Lung (tissue), 12 donors: ENCODE measurements around the gene KIF1A. TPM values are rescaled to one million over a fixed set of nuclear protein-coding genes. Genes with fewer than 3 reads are reported as not detected.
"Not testable (repeated sequence)": the region's sequence is repeated elsewhere in the genome, so short reads cannot be mapped to it uniquely, and the experiment has no call there.

Experiments used
- ATAC-seq: fragments of 200-7000 bp; cut with Tn5 transposase; one replicate; pipeline ENCODE4 v1.9.1; 2020; ENCODE audit warnings: moderate number of reproducible peaks; ENCODE audit not compliant: insufficient read depth, low FRiP score
- DNase-seq, 3 donors: peaks; one replicate each; pipeline ENCODE4 v3.0.0-alpha.2; 2013 to 2017
- H3K27ac ChIP-seq, 2 donors: one replicate each; pipeline ENCODE4 v1.5.1; 2013; ENCODE audit warnings: mild to moderate bottlenecking in 2 of 2, moderate library complexity in 2 of 2, control low read depth in 1 of 2, inconsistent platforms in 1 of 2, low read depth in 1 of 2, low read length in 1 of 2
- H3K27me3 ChIP-seq, 3 donors: one replicate each; pipeline ENCODE4 v1.5.1; 2013; ENCODE audit warnings: low read length in 2 of 3; ENCODE audit not compliant: control insufficient read depth in 3 of 3, insufficient read depth in 3 of 3
- H3K36me3 ChIP-seq, 4 donors: one replicate each; pipeline ENCODE4 v1.5.1; 2013; ENCODE audit warnings: low read length in 4 of 4, mild to moderate bottlenecking in 1 of 4, moderate library complexity in 1 of 4; ENCODE audit not compliant: control insufficient read depth in 4 of 4, insufficient read depth in 4 of 4
- H3K4me1 ChIP-seq, 5 donors: one replicate each; pipeline ENCODE4 v1.5.1; 2013; ENCODE audit warnings: low read length in 5 of 5, mild to moderate bottlenecking in 2 of 5, moderate library complexity in 1 of 5; ENCODE audit not compliant: control insufficient read depth in 5 of 5, insufficient read depth in 5 of 5
- H3K4me3 ChIP-seq: one replicate; pipeline ENCODE4 v1.5.1; 2013; ENCODE audit warnings: mild to moderate bottlenecking, control low read depth, moderate library complexity
- H3K9ac ChIP-seq, 2 donors: one replicate each; pipeline ENCODE4 v1.5.1; 2013; ENCODE audit warnings: low read length in 2 of 2, control low read depth in 1 of 2; ENCODE audit not compliant: insufficient read depth in 1 of 2
- H3K9me3 ChIP-seq, 4 donors: one replicate each; pipeline ENCODE4 v1.5.1; 2013; ENCODE audit warnings: low read length in 3 of 4, mild to moderate bottlenecking in 1 of 4, moderate library complexity in 1 of 4; ENCODE audit not compliant: control insufficient read depth in 4 of 4, insufficient read depth in 3 of 4
- WGBS, 2 donors: extraction: QIAGEN DNeasy Blood & Tissue Kit; methylation state at CpG; one replicate each; pipeline ENCODE4 v1.1.7; 2013; 5-methylcytosine and 5-hydroxymethylcytosine counted together
- polyA plus RNA-seq, 2 donors: library from polyadenylated mRNA; stranded (reverse); fragments of 200-250 nt; gene quantifications; one replicate each; pipeline ENCODE4 v1.2.1, GENCODE V29; 2013
- total RNA-seq, 2 donors: library from RNA; depleted of rRNA in 1 of 2; stranded (reverse); fragments of >200 nt in 1 of 2; gene quantifications; one replicate each; pipeline ENCODE4 v1.2.1, GENCODE V29; 2014 to 2021
- TF ChIP-seq, protein P1 (sequence below): IDR thresholded peaks from 2 replicates; pipeline ENCODE4 v1.5.1; 2012; ENCODE audit warnings: mild to moderate bottlenecking; ENCODE audit errors: control extremely low read depth, extremely low read depth
- donor health status: control.
- donor health status: control.
- donor health status: Bipolar disorder and iron deficiency.
- donor health status: healthy.
- donor health status: DM: yes; HTN: yes; CAD: no.

Gene KIF1A
- total and polyA plus RNA-seq, 4 donors: 0.14 to 2.3 (median 0.46) TPM

GRCh38 chr2:240701736-240702639, 118.0 kb downstream of the KIF1A start:
- Histone ChIP-seq H3K9ac (no peak overlapping the region), H3K4me3 (no peak overlapping the region), H3K27ac (no peak overlapping the region), H3K36me3 (no peaks in the 10 kb centered on the region), H3K9me3 (peaks cover 0 to 1% (median 0%) of the 10 kb centered on the region in 4 donors), H3K27me3 (peaks cover 0 to 5% (median 0%) of the 10 kb centered on the region in 3 donors), H3K4me1 (peaks cover 0 to 2% (median 0%) of the 10 kb centered on the region in 5 donors)
- ATAC-seq (no peak), DNase-seq (no peak)
- 88% methylated on average over 27 to 30 of the region's 30 CpGs for WGBS, 2 donors
- TF ChIP-seq, protein P1, sequence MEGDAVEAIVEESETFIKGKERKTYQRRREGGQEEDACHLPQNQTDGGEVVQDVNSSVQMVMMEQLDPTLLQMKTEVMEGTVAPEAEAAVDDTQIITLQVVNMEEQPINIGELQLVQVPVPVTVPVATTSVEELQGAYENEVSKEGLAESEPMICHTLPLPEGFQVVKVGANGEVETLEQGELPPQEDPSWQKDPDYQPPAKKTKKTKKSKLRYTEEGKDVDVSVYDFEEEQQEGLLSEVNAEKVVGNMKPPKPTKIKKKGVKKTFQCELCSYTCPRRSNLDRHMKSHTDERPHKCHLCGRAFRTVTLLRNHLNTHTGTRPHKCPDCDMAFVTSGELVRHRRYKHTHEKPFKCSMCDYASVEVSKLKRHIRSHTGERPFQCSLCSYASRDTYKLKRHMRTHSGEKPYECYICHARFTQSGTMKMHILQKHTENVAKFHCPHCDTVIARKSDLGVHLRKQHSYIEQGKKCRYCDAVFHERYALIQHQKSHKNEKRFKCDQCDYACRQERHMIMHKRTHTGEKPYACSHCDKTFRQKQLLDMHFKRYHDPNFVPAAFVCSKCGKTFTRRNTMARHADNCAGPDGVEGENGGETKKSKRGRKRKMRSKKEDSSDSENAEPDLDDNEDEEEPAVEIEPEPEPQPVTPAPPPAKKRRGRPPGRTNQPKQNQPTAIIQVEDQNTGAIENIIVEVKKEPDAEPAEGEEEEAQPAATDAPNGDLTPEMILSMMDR: no peak

DNA sequence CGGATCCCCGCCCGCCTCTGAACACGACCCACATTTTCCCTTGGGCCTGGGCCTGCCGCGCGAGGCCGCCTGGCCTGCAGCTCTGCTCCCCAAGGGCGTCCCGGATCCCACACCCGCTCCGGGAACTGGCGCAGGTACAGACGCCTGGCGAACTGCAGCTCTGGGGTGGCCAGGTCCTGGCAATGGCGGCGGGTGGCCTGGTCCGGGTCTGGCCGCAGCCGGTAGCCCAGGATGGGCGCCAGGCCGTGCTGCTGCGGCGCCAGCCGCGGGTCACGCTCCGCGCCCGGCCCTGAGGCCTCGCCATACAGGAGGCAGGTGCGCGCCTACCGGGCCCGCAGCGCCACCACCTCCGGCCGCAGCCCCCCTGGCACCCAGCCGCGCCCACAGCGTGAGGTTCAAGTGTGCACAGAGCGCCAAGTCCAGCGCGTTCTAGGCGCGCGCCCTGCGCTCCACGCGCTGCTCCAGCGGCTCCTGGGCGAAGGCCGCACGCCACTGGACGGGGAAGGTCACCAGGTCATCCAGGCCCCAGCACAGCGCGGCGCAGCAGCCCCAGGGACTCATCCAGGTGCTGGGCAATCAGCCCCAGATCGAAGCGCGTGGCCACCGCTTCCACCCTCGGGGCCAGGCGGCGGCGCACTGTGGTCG, 118.8 kb downstream of the KIF1A start:
- Histone ChIP-seq H3K27ac (no peak overlapping the region), H3K36me3 (no peaks in the 10 kb centered on the region), H3K9me3 (peaks cover 0 to 1% (median 0%) of the 10 kb centered on the region in 4 donors), H3K4me1 (peaks cover 0 to 2% (median 0%) of the 10 kb centered on the region in 5 donors), H3K4me3 (no peak overlapping the region), H3K27me3 (peaks cover 0 to 5% (median 0%) of the 10 kb centered on the region in 3 donors), H3K9ac (no peak overlapping the region)
- DNase-seq (no peak), ATAC-seq (no peak)
- TF ChIP-seq, protein P1: no peak
- 84 to 93% methylated on average over 59 to 67 of the region's 67 CpGs for WGBS, 2 donors

DNA sequence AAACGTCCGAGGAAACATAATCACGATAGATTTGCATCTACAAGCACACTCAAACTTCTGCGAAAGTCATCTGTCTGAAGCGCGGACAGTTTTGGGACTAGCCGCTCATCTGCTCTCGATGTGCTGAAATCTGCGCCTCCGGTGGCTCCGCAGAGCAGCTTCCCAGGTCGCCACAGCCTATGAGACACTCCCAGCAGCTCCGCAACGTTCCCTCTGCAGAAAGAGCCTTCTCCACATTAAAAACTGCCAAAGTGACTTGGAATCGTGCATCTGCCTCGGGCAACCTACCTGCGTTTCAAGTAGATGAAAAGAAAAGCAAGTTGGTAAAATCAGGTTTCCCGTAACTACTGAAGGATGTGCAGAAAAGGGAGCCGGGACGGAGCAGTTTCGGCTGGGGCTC, 119.4 kb downstream of the KIF1A start:
- H3K36me3 ChIP-seq, ATAC-seq, H3K27ac ChIP-seq, H3K4me1 ChIP-seq, H3K4me3 ChIP-seq, H3K9me3 ChIP-seq, DNase-seq, H3K9ac ChIP-seq, H3K27me3 ChIP-seq: not testable (repeated sequence)
- 74 to 85% methylated on average over 15 to 18 of the region's 21 CpGs for WGBS, 2 donors

DNA sequence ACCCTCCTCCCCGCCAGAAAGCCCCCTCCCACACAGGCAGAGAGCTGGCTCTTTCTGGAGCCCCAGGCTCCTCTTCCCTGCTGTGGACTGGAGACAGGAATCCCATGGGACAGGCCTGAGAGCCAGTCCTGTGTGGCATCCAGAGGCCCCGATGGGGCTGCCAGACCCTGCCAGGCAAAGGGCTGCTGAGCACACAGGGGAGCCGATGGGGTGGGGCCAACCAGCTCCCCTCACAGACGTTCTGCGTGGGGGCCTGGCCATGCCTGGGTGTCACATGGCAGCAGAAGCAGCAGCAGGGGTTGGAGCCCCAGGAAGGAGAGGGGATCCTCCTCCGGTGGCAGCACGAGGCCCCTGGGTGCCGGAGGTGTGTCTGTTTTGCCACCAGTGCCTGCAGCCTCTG, 120.2 kb downstream of the KIF1A start:
- not testable (repeated sequence) for ATAC-seq, H3K9ac ChIP-seq, H3K4me3 ChIP-seq, H3K36me3 ChIP-seq, H3K4me1 ChIP-seq, H3K27me3 ChIP-seq, DNase-seq, H3K27ac ChIP-seq, H3K9me3 ChIP-seq
- 48 to 58% methylated on average over 8 of the region's 8 CpGs for WGBS, 2 donors

DNA sequence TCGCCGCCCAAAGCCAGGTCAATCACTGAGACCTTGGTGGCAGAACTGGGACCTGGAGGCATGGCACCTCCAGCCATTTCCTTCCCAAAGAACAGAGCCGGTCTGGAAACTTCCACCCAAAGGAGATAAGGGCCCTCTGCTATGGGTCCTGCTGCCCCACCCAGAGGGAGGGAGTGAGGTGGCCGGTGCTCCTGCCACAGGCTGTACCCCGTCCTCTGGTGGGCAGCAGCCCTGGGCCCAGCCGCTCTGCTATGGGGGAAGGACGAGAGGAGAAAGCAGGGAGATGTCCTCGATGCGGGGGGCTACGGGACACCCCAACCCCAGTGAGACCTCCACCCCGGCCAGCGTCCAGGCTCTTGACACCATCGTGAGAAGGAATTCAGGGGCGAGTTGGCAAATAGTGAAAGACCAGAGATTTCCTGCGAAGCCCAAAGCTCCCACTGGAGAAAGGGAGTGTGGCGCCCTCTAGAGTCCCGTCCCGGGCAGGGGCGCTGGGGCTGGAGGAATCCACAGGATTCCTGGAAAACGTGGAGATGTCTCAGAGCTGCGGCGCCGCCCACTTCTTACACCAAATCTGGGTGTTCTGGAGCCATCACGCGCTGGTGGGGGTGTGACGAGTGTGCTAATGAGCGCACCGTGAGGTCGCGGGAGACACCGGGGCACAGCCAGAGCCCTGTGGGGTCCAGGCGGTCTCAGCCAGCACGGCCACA, 121.0 kb downstream of the KIF1A start:
- WGBS, 2 donors: 61 to 79% methylated on average over 5 to 8 of the region's 33 CpGs
- not testable (repeated sequence) for H3K9ac ChIP-seq, ATAC-seq, H3K27me3 ChIP-seq, H3K9me3 ChIP-seq, H3K4me1 ChIP-seq, H3K36me3 ChIP-seq, H3K4me3 ChIP-seq, DNase-seq, H3K27ac ChIP-seq

DNA sequence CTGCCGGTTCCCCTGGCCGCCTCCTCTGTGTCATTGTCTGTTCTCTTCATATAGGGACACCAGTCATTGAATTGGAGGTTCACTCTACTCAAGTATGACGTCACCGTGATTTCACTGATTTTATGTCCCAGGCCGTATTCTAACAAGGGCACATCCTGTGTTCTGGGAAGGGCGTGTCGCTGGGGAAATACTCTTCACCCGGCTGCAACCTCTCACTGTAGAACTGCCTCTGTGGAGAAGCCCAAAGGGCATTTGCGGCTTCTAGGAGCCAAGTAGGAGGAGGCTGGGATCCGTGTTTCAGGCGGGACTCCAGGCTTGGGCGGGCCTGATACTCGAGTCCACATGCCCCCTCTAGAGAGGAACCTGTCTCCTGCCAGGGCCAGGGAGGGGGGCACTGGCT, 123.5 kb downstream of the KIF1A start:
- H3K4me3 ChIP-seq, H3K27ac ChIP-seq, H3K27me3 ChIP-seq, ATAC-seq, H3K9me3 ChIP-seq, DNase-seq, H3K4me1 ChIP-seq, H3K36me3 ChIP-seq, H3K9ac ChIP-seq: not testable (repeated sequence)
- WGBS, 2 donors: 43 to 74% methylated on average over 3 to 5 of the region's 13 CpGs
